Fibroblast of villous mesenchyme (primary cell): ENCODE measurements around the gene DCHS1. TPM values are rescaled to one million over a fixed set of nuclear protein-coding genes. Genes with fewer than 3 reads are reported as not detected.

Source experiments
- DNase-seq: peaks from one replicate; pipeline ENCODE4 v3.0.0-alpha.2; 2010; ENCODE audit warnings: low read depth
- H3K4me3 ChIP-seq: 2 replicates; pipeline ENCODE4 v1.5.1; 2011; ENCODE audit warnings: low read depth, mild to moderate bottlenecking, low read length
- total RNA-seq: library from RNA; depleted of rRNA; stranded (reverse); fragments of >200 nt; gene quantifications from 2 replicates; pipeline ENCODE4 v1.2.3, GENCODE V29; 2012
- TF ChIP-seq, protein P1 (sequence below): IDR thresholded peaks from 2 replicates; pipeline ENCODE4 v1.5.1; 2012; ENCODE audit warnings: low read depth, mild to moderate bottlenecking, low read length; ENCODE audit not compliant: insufficient read depth

DCHS1 gene
- total RNA-seq, 1 donor: 33.7 TPM

DNA sequence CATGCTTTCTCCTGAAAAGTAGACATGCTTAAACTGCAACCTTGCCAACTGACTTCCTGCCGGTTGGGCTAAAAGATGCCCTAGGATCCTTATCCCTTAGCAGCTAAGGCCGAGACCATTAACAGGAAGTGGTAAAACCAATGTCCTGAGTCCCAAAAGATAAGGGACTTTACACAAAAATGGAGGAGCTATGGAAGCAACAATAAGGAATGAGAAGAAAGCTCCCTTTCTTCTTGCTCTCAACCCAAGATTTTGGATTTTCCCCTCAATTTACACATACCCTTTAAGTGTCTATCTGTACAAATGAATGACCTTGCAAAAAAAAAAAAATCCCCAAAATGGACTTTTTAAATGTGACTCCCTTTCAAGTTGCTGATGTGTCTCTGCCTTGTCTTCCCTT, 16.4 kb upstream of the DCHS1 start:
- no peak overlapping the region for H3K4me3 ChIP-seq
- DNase-seq: no peak
- TF ChIP-seq, protein P1, sequence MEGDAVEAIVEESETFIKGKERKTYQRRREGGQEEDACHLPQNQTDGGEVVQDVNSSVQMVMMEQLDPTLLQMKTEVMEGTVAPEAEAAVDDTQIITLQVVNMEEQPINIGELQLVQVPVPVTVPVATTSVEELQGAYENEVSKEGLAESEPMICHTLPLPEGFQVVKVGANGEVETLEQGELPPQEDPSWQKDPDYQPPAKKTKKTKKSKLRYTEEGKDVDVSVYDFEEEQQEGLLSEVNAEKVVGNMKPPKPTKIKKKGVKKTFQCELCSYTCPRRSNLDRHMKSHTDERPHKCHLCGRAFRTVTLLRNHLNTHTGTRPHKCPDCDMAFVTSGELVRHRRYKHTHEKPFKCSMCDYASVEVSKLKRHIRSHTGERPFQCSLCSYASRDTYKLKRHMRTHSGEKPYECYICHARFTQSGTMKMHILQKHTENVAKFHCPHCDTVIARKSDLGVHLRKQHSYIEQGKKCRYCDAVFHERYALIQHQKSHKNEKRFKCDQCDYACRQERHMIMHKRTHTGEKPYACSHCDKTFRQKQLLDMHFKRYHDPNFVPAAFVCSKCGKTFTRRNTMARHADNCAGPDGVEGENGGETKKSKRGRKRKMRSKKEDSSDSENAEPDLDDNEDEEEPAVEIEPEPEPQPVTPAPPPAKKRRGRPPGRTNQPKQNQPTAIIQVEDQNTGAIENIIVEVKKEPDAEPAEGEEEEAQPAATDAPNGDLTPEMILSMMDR: no peak

DNA sequence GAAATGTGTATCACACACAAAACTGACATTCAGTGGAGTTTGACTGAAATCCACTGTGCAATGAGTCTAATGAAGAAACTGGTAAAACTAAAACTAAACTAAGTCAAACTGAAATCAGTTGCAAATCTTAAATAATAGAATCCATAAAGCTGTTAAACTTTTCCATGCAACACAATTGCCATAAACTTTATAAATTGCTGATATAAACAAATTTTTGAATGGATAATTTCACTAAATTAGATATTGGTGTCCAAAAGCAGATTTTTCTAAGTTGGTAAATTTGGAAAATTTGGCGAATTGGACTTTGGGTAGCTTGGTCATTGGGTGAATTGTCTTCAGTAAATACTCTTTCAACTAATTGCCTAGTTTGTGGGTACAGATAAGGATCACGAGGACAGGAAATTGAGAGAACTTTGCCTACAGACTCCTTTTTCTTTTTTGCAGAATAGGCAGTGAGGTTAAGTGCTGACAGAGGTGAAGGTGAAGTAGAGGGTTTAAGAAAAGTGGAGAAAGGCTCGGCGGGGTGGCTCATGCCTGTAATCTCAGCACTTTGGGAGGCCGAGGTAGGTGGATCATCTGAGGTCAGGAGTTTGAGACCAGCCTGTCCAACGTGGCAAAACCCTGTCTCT, 14.7 kb upstream of the DCHS1 start:
- DNase-seq: no peak
- TF ChIP-seq, protein P1: no peak
- no peak overlapping the region for H3K4me3 ChIP-seq

- no peak overlapping the region for H3K4me3 ChIP-seq
- TF ChIP-seq, protein P1: peak; percentile 69
- DNase-seq: peak; percentile 58
Observed at GRCh38 chr11:6667733-6668374, 12.2 kb upstream of the DCHS1 start.

GRCh38 chr11:6666302-6667183, 10.9 kb upstream of the DCHS1 start:
- no peak overlapping the region for H3K4me3 ChIP-seq
- no peak for DNase-seq
- TF ChIP-seq, protein P1: no peak

DNA sequence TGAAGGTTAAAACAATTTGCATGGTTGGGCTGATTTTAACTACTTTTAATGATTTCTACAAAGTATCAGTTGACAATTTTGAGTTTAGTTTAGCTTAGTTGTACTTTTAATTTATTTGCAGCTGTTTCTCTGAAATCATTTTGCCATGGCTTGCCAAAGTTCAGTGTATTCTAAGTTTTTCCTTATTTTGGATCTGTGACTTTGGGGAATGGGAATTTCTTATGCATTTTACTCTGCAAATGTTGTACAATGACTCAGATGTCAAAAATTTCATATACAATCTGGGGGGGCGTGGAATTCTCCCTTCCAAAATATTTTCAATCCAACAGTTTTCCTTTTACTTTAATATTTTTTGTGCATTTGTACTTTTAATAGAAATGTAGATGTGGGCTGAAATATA, 8.9 kb upstream of the DCHS1 start:
- H3K4me3 ChIP-seq: no peak overlapping the region
- TF ChIP-seq, protein P1: no peak
- DNase-seq: no peak

- no peak overlapping the region for H3K4me3 ChIP-seq
- DNase-seq: peak; percentile 29
- TF ChIP-seq, protein P1: no peak
Observed at GRCh38 chr11:6663794-6664469, 8.3 kb upstream of the DCHS1 start.
